Naive thymus-derived CD4-positive, alpha-beta T cell (primary cell): ENCODE data around the gene CIAO2A. TPM values are rescaled to one million over a fixed set of nuclear protein-coding genes. Genes with fewer than 3 reads are reported as not detected.

Source experiments
- ATAC-seq: fragments of 150-1000 bp; cut with Tn5 transposase; 2 replicates; pipeline ENCODE4 v1.10.0; 2021; ENCODE audit warnings: mild to moderate bottlenecking, moderate library complexity
- CTCF ChIA-PET: fragments of 350-600 bp; sonication (Branson Sonifier 250); formaldehyde crosslinking; loops from one replicate; lab custom pipeline; 2021; ENCODE audit warnings: antibody characterized with exemption; lab: Charles Lee
- POLR2A ChIA-PET: fragments of 350-600 bp; sonication (Branson Sonifier 250); formaldehyde crosslinking; loops from one replicate; lab custom pipeline; 2021; ENCODE audit warnings: antibody characterized with exemption, inconsistent platforms; lab: Charles Lee
- DNase-seq, 9 donors: peaks; one replicate each; pipeline versions ENCODE4 v3.0.0 to v3.0.0-alpha.2; 2020 to 2022; ENCODE audit warnings: mixed read lengths in 1 of 9
- H3K27ac ChIP-seq: one replicate; pipeline ENCODE4 v1.7.0; 2013; ENCODE audit warnings: mild to moderate bottlenecking, low read depth, low read length, moderate library complexity
- H3K27me3 ChIP-seq, 2 donors: one replicate each; pipeline ENCODE4 v1.7.0; 2013; ENCODE audit warnings: low read length in 2 of 2, mild to moderate bottlenecking in 2 of 2, moderate library complexity in 2 of 2; ENCODE audit not compliant: control insufficient read depth in 2 of 2, insufficient read depth in 2 of 2
- H3K36me3 ChIP-seq, 3 experiments: 1 replicate in 2 of 3; 2 replicates in 1 of 3; pipeline ENCODE4 v1.7.0; 2013; ENCODE audit warnings: low read length in 3 of 3, mild to moderate bottlenecking in 3 of 3, moderate library complexity in 1 of 3; ENCODE audit not compliant: insufficient read depth in 3 of 3, control insufficient read depth in 2 of 3
- H3K4me1 ChIP-seq, 2 donors: one replicate each; pipeline ENCODE4 v1.7.0; 2013; ENCODE audit warnings: low read length in 2 of 2, mild to moderate bottlenecking in 2 of 2, moderate library complexity in 1 of 2; ENCODE audit not compliant: control insufficient read depth in 2 of 2, insufficient read depth in 2 of 2
- H3K4me3 ChIP-seq: 2 replicates; pipeline ENCODE4 v1.7.0; 2013; ENCODE audit warnings: mild to moderate bottlenecking, low read length
- H3K9me3 ChIP-seq, 3 experiments: 1 replicate in 2 of 3; 2 replicates in 1 of 3; pipeline ENCODE4 v1.7.0; 2013; ENCODE audit warnings: low read length in 3 of 3; ENCODE audit not compliant: control insufficient read depth in 2 of 3
- H3K27ac Mint-ChIP-seq, 9 donors: one replicate each; pipeline ENCODE4 v1.8.0; 2020 to 2022; ENCODE audit warnings: mixed read lengths in 9 of 9, mild to moderate bottlenecking in 8 of 9, moderate library complexity in 5 of 9, inconsistent platforms in 2 of 9
- H3K27me3 Mint-ChIP-seq, 5 donors: one replicate each; pipeline ENCODE4 v1.8.0; 2021 to 2022; ENCODE audit warnings: mixed read lengths in 5 of 5, mild to moderate bottlenecking in 1 of 5
- H3K36me3 Mint-ChIP-seq, 5 donors: one replicate each; pipeline ENCODE4 v1.8.0; 2020 to 2022; ENCODE audit warnings: mixed read lengths in 5 of 5, mild to moderate bottlenecking in 3 of 5, inconsistent platforms in 1 of 5
- H3K4me1 Mint-ChIP-seq, 7 donors: one replicate each; pipeline ENCODE4 v1.8.0; 2020 to 2022; ENCODE audit warnings: mixed read lengths in 7 of 7, mild to moderate bottlenecking in 3 of 7, inconsistent platforms in 1 of 7
- H3K4me3 Mint-ChIP-seq, 10 donors: one replicate each; pipeline ENCODE4 v1.8.0; 2020 to 2022; ENCODE audit warnings: mild to moderate bottlenecking in 10 of 10, mixed read lengths in 10 of 10, moderate library complexity in 6 of 10, inconsistent platforms in 2 of 10
- H3K9me3 Mint-ChIP-seq, 11 donors: one replicate each; pipeline ENCODE4 v1.8.0; 2020 to 2022; ENCODE audit warnings: mixed read lengths in 11 of 11, mild to moderate bottlenecking in 4 of 11, inconsistent platforms in 1 of 11, moderate library complexity in 1 of 11
- intact Hi-C, 2 donors: fragments of 100-400 bp; cut with micrococcal nuclease; formaldehyde crosslinking; loops; one replicate each; pipeline ENCODE4 v1.15.1; 2023
- polyA plus RNA-seq, 2 donors: library from polyadenylated mRNA; unstranded; fragments of 300-500 nt; fragmentation: Illumina TruSeq; gene quantifications; one replicate each; pipeline ENCODE4 v1.2.3, GENCODE V29; 2021
- total RNA-seq, 6 experiments: library from RNA in 5 of 6; stranded (reverse) in 5 of 6; gene quantifications; 1 replicate in 5 of 6; 2 replicates in 1 of 6; pipeline ENCODE4 v1.2.3 and lab custom pipeline; 2021 to 2026

Gene CIAO2A
- total and polyA plus RNA-seq, 7 experiments from 2014 or later: 19.2 to 92.1 (median 32.9) TPM

GRCh38 chr15:64117759-64118487 is 24.3 kb upstream of the CIAO2A start:
- no peak for DNase-seq
- H3K9me3 ChIP-seq: no peaks in the 10 kb centered on the region
- no peak for ATAC-seq
- H3K4me1 Mint-ChIP-seq: peaks cover 0 to 7% (median 2%) of the 10 kb centered on the region in 7 donors
- ChIA-PET POLR2A (no interaction called here), CTCF (interaction anchor here (1.3 kb wide), 1 partner anchor 28 kb away, joined by 4 read pairs; no protein-coding TSS in a partner anchor)
- intact Hi-C loops: no loop called here
- no peaks in the 10 kb centered on the region for H3K4me1 ChIP-seq
- H3K27me3 Mint-ChIP-seq: no peaks in the 10 kb centered on the region
- H3K4me3 ChIP-seq: no peak overlapping the region
- H3K27me3 ChIP-seq: no peaks in the 10 kb centered on the region
- H3K27ac ChIP-seq: no peak overlapping the region
- H3K36me3 ChIP-seq: peaks cover 22 to 97% (median 35%) of the 10 kb centered on the region in 3 experiments
- no peak overlapping the region for H3K4me3 Mint-ChIP-seq
- H3K9me3 Mint-ChIP-seq: no peaks in the 10 kb centered on the region
- peak overlapping the region in 2 of 9 donors; percentile 12 to 34 for H3K27ac Mint-ChIP-seq
- H3K36me3 Mint-ChIP-seq: peaks cover 20 to 48% (median 33%) of the 10 kb centered on the region in 5 donors

- no peaks in the 10 kb centered on the region for H3K27me3 ChIP-seq
- Mint-ChIP-seq H3K27ac (peak overlapping the region in 1 of 9 donors; percentile 18), H3K4me1 (peaks cover 24 to 41% (median 39%) of the 10 kb centered on the region in 7 donors), H3K4me3 (no peak overlapping the region), H3K9me3 (no peaks in the 10 kb centered on the region), H3K27me3 (no peaks in the 10 kb centered on the region), H3K36me3 (peaks cover 11 to 39% (median 24%) of the 10 kb centered on the region in 5 donors)
- no peak for DNase-seq
- H3K27ac ChIP-seq: no peak overlapping the region
- H3K9me3 ChIP-seq: no peaks in the 10 kb centered on the region
- H3K36me3 ChIP-seq: peaks cover 16 to 59% (median 19%) of the 10 kb centered on the region in 3 experiments
- peaks cover 6 to 12% of the 10 kb centered on the region in 2 donors for H3K4me1 ChIP-seq
- H3K4me3 ChIP-seq: no peak overlapping the region
- POLR2A ChIA-PET: interaction anchor here (1.2 to 2.3 kb wide), 2 partner anchors 15 to 17 kb away, joined by 3 to 8 read pairs; partner anchors contain the start of gene SNX1
- CTCF ChIA-PET: interaction anchor here (0.7 kb wide), 1 partner anchor 10 kb away, joined by 3 read pairs; no protein-coding TSS in a partner anchor
- intact Hi-C loops: loop anchor here in 1 of 2 donors (5.0 kb wide), 1 partner anchor 39 kb away; the partner anchor contains the start of gene SNX22
- ATAC-seq: peak; percentile 42
Measured at GRCh38 chr15:64112904-64113303, 19.3 kb upstream of the CIAO2A start.

- Mint-ChIP-seq H3K9me3 (no peaks in the 10 kb centered on the region), H3K27me3 (no peaks in the 10 kb centered on the region), H3K36me3 (peaks cover 11 to 36% (median 24%) of the 10 kb centered on the region in 5 donors), H3K4me3 (no peak overlapping the region), H3K27ac (peak overlapping the region in 1 of 9 donors; percentile 18), H3K4me1 (peaks cover 24 to 46% (median 41%) of the 10 kb centered on the region in 7 donors)
- H3K27me3 ChIP-seq: no peaks in the 10 kb centered on the region
- ChIA-PET CTCF (no interaction called here), POLR2A (interaction anchor here (1.2 to 2.3 kb wide), 2 partner anchors 14 to 16 kb away, joined by 3 to 8 read pairs; partner anchors contain the start of gene SNX1)
- intact Hi-C loops: loop anchor here in 1 of 2 donors (5.0 kb wide), 1 partner anchor 40 kb away; the partner anchor contains the start of gene SNX22
- DNase-seq: no peak
- H3K4me1 ChIP-seq: peaks cover 9 to 12% of the 10 kb centered on the region in 2 donors
- ATAC-seq: no peak
- H3K36me3 ChIP-seq: peaks cover 11 to 52% (median 18%) of the 10 kb centered on the region in 3 experiments
- H3K27ac ChIP-seq: no peak overlapping the region
- no peak overlapping the region for H3K4me3 ChIP-seq
- H3K9me3 ChIP-seq: no peaks in the 10 kb centered on the region
Measured at GRCh38 chr15:64112073-64112772, 18.6 kb upstream of the CIAO2A start.

GRCh38 chr15:64111679-64112050 is 18.0 kb upstream of the CIAO2A start:
- intact Hi-C loops: loop anchor here in 1 of 2 donors (1.0 to 5.0 kb wide), 2 partner anchors 10 to 41 kb away; partner anchors contain the start of gene SNX22
- no peak for ATAC-seq
- ChIA-PET POLR2A (interaction anchor here (1.0 to 2.3 kb wide), 2 partner anchors 10 to 16 kb away, joined by 3 to 8 read pairs; partner anchors contain the start of gene SNX1), CTCF (no interaction called here)
- no peak for DNase-seq
- H3K4me1 Mint-ChIP-seq: peaks cover 25 to 52% (median 43%) of the 10 kb centered on the region in 7 donors
- H3K27me3 Mint-ChIP-seq: no peaks in the 10 kb centered on the region
- H3K36me3 Mint-ChIP-seq: peaks cover 11 to 32% (median 22%) of the 10 kb centered on the region in 5 donors
- Histone ChIP-seq H3K4me3 (no peak overlapping the region), H3K36me3 (peaks cover 11 to 46% (median 14%) of the 10 kb centered on the region in 3 experiments), H3K4me1 (peaks cover 12 to 14% of the 10 kb centered on the region in 2 donors), H3K27ac (no peak overlapping the region), H3K9me3 (no peaks in the 10 kb centered on the region), H3K27me3 (no peaks in the 10 kb centered on the region)
- no peaks in the 10 kb centered on the region for H3K9me3 Mint-ChIP-seq
- H3K27ac Mint-ChIP-seq: peak overlapping the region in 1 of 9 donors; percentile 22
- H3K4me3 Mint-ChIP-seq: no peak overlapping the region

GRCh38 chr15:64110950-64111678 is 17.5 kb upstream of the CIAO2A start:
- intact Hi-C loops: loop anchor here in 1 of 2 donors (1.0 to 5.0 kb wide), 2 partner anchors 10 to 41 kb away; partner anchors contain the start of gene SNX22
- POLR2A ChIA-PET: interaction anchor here (1.0 to 2.3 kb wide), 2 partner anchors 9 to 15 kb away, joined by 3 to 8 read pairs; partner anchors contain the start of gene SNX1
- peaks cover 12 to 14% of the 10 kb centered on the region in 2 donors for H3K4me1 ChIP-seq
- peaks cover 8 to 41% (median 11%) of the 10 kb centered on the region in 3 experiments for H3K36me3 ChIP-seq
- H3K4me3 ChIP-seq: no peak overlapping the region
- H3K27ac ChIP-seq: no peak overlapping the region
- ATAC-seq (peak; percentile 71), DNase-seq (peak in 1 of 9 donors; percentile 20)
- no peaks in the 10 kb centered on the region for H3K27me3 ChIP-seq
- H3K36me3 Mint-ChIP-seq: peaks cover 11 to 30% (median 20%) of the 10 kb centered on the region in 5 donors
- H3K9me3 ChIP-seq: no peaks in the 10 kb centered on the region
- peak overlapping the region in 6 of 10 donors; percentile 0 to 52 (median 16) for H3K4me3 Mint-ChIP-seq
- H3K27ac Mint-ChIP-seq: peak overlapping the region; percentile 3 to 76 (median 32)
- no peaks in the 10 kb centered on the region for H3K9me3 Mint-ChIP-seq
- H3K4me1 Mint-ChIP-seq: peaks cover 30 to 57% (median 49%) of the 10 kb centered on the region in 7 donors
- CTCF ChIA-PET: no interaction called here
- H3K27me3 Mint-ChIP-seq: no peaks in the 10 kb centered on the region
